GM21447 (cell line): ENCODE measurements around the gene KLHL12.

Source experiments
- ATAC-seq: cut with Tn5 transposase; IDR thresholded peaks from one replicate; pipeline ENCODE4 v1.9.1; 2021; ENCODE audit not compliant: unreplicated experiment

KLHL12 gene

DNA sequence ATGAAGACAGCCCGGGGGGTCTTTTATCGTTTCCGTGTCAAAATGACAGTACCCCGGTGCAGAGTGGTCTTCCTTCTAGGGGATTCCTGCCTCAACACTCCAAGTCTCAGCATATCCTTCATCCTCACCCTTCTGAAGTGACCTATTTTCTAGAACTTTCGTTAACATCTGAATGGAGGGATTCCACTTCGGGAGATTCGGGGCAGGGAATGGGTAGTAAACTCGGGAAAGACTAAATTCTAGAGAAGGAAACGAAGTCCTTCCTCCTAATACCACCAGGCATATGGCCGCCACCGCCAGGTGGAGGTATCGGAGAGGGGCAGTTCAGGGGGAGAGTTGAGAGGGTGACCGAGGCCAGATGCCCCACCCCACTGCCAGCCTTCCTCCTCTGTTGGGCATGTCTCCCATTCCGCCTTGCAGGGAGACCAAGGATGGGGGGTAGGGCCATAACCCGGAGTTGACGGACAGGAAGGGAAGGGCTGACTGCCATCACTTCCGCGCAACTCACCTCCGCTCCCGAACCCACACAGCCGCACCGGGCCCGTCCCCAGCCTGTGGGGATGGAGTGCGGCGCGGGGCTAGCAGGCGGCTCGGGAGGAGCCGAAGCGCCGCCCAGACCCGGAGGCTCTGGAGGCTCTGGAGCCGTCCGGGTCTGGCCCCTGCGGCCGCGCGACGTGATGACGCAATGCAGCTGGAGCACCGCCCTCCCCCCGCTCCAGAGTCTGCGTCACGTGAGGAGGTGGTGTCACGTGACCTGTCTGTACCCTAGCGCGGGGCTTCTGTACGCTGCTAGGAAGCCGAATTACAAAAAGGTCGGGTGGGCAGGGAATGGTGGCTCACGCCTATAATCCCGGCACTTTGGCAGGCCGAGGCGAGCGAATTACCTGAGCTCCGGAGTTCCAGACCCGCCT, at the start of gene KLHL12:
Gene KLHL12 (minus strand): TSS at position 654 of the 911 bp plus-strand sequence. CDS start 2,072 bp downstream, outside the sequence.
- peak; percentile 83 for ATAC-seq

GRCh38 chr1:202976633-202977032, 49.6 kb upstream of the KLHL12 start:
- no peak for ATAC-seq

DNA sequence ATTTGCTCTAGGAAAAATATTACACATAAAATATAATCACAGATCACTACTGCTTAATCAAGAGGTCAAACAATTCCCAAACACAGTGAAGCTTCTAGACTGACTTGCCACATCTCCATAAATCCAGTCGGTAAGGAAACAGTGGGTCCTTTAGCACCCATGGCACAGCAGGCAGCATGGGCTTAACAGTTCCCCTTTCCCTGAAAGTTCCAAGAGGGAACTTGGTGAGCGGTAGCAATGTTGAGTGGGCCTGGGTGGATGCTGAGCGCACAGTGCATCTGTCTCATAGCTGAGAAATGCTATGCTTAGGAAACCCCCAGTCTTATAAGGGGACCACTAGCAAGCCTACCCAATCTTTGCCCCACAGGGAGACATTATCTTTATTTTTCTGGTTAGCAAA, 47.8 kb upstream of the KLHL12 start:
- no peak for ATAC-seq

- ATAC-seq = no peak
Observed at GRCh38 chr1:202972046-202972445, 45.0 kb upstream of the KLHL12 start.

DNA sequence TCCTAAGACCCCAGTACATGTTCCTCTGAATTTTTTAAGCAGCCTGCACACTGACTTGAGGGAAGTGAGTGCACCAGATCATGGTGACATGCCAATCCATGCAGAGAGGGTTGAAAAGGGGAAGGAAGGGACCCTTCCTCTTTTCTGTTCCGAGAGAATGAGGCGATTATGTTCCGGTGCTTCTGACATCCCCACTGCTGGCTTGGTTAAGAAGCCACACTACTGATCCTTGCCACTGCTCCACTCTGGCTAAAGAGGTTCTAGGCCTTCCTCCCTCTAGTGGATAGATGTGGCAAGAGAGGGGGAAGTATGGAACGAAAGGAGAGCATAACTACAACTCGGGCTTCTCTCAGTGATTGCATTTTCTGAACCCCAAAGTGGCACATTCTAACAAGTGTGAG, 41.9 kb upstream of the KLHL12 start:
- peak; percentile 54 for ATAC-seq

DNA sequence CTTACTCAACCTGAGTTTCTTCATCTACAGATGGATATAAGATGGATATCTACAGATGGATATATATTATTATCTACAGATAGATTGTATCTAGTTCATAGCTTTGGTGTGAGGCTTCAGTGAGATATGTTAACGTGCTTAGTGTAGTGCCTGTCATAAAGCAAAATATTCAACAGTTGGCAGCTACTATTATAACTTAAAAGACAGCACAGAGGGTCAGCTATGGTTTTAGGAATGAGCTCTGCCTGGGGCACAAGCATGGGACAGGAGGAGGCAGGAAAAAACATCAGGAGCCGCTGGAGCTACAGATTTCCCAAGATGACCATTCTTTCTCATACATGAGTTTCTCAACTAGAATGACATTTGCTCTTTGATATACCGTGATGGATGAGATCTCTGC, 41.3 kb upstream of the KLHL12 start:
- no peak for ATAC-seq

DNA sequence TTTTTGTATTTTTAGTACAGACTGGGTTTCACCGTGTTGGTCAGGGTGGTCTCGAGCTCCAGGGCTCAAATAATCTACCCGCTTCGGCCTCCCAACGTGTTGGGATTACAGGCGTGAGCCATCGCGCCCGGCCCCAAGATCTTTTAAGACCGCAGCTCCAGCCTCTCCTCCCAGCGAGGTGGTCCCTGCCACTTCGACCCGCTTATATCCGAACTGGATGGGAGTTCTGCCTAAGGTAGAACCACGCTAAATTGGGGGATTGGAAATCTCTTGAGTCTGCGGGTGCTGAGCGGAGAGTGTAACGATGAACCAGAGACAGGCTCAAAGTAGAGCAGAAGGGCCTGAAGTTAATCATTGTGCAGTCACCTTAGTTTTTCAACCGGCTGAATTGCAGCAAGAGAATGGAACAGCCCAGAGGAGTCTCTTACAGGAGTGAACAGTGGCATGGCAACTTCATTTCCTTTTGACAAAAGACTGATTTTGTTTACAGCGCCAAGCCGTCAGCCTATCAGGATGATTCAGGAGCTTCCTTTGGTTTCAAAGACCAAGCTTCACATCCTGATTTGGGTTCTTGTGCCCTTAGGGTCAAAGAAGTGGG, 40.7 kb upstream of the KLHL12 start:
- no peak for ATAC-seq

DNA sequence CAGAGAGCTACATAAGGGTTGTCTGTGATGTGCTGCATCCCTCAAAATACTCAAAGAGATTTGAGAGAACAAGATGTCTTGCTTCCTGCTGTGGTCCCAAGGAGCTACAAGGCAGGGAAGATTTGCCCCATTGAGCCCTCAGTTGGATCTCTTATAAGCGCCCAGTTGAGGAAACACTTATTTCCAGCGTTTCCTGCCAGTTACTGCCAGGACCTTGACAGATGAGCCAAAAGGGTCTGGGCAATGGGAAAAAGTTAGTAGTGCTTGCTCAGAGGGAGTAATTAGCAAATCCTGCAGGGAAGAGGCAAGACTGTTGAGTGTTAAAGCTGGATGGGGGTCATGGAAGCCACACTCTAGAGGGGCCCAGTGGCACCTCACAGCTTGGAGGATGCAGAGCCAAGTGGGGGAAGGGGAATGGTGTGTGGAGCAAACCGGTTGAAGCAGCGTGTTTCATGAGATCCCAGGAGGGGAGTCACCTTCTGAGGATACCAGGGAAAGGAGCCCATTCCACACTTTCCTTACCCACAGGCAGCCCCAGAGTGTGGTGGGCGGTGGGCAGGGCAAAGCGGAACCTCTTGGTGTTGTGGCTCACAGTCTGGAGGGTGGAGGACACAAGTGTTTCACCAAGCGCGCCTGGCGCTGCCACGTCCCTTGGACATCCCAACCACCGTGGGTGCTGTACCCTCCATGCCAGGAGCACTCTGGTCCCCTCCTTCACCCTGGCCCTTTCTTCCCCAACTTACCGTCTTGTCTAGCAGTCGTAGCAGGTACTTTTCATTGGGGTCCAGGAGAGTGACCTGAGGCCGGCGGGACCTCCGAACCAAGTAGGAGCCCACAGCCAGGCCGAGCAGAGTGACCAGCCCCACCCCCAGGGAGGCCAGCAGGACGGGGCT, 39.2 kb upstream of the KLHL12 start:
- peak; percentile 17 for ATAC-seq

DNA sequence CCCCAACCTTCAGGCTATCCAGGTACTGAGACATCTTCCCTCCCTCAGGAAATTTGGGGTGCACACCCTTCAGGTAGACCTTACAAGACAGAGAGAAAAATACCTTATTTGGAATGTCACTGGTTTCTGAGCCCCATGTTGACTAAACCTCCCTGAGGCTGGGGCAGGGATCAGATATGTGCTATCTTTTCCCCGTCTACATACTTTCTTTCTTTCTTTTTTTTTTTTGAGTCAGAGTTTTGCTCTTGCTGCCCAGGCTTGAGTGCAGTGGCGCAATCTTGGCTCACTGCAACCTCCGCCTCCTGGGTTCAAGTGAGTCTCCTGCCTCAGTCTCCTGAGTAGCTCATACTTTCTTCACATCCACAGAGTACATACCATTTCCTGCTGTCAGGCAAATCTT, 38.4 kb upstream of the KLHL12 start:
- no peak for ATAC-seq

DNA sequence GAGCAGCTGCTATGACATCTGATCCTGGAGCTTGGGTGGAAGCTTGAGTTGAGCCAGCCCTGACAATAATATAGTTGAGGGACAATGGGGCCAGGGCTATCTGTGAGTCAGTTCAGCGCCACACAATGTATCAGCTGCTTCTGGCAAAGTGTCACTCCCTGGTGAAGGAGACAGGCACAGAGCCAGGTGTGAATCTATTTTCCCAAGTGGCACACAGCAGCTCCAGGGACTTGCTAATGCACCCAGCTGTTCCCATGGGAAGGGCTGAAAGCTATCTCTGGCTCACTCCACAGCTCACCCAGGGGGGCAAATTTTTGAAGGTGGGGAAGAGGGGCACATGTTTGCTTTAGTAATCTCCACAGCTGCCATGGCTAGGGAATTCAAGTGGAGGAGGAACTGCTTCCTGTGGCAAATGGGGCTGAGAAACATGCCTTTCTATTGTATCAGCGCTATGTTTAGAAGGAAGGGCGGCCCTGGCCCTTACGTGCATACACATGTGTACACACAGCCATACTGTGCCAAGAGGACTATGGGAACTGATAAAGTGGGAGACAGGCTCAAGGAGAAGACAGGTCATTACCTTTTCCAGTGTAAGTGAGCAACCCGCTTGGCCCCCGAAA, 37.9 kb upstream of the KLHL12 start:
- ATAC-seq = no peak

DNA sequence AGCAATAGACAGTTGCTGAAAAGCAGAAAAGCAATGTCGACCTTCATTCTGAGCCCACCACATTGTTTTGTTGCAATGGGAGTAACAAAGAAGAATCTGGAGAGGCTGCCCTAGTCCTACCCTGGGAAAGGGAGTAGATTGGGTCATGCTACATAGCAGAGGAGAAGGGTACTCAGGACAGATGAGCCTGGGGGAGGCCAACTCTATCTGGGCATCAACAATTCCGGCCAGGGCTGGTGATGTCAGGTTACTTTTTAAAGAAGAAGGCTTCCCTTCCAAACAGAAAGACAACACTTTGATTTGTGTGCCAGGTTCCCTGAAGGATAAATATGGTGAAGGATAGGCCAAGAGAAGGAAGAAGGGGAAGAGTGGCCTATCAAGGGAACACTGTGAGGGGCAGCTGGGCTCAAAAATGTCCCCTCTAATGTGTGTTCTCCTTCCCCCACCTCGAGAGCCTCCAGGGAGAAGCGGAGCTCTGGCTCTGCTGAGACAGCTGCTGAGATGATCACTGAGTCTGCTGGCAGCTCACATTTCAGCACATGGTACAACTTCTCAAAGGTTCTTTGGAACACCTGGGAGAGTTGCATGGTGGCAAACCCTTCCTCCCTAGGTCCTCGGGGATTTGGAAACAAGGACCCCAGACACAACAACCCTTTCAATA, 34.3 kb upstream of the KLHL12 start:
- ATAC-seq = no peak

GRCh38 chr1:202959276-202959620, 32.2 kb upstream of the KLHL12 start:
- ATAC-seq = no peak

- no peak for ATAC-seq
Observed at GRCh38 chr1:202958544-202959275, 31.7 kb upstream of the KLHL12 start.

- peak; percentile 96 for ATAC-seq
Observed at GRCh38 chr1:202957733-202958543, 30.9 kb upstream of the KLHL12 start, which contains the start of gene ADIPOR1. TSS of gene ADIPOR1 (minus strand) at chr1:202958312. CDS start at chr1:202951070, 7,242 bp downstream.

DNA sequence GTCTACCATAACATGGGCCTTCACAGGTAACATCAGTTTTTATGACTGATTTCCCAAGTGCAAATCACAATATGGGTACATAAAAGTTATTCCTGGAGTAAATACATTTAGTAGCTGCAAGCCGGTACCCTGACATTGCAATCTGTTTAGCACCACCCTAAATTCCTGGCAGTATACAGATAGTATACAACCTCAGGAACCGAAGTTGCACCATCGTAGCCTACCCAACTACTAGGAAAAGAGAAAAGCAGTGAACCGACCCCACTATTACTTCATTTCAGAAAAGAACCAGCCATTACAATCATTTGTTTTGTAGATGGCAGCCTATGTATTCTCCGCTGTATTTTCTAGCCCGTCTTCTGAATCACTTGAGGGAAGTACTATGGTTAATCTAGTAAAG, 29.9 kb upstream of the KLHL12 start:
- no peak for ATAC-seq

- no peak for ATAC-seq
Observed at GRCh38 chr1:202954057-202954745, 27.2 kb upstream of the KLHL12 start.

DNA sequence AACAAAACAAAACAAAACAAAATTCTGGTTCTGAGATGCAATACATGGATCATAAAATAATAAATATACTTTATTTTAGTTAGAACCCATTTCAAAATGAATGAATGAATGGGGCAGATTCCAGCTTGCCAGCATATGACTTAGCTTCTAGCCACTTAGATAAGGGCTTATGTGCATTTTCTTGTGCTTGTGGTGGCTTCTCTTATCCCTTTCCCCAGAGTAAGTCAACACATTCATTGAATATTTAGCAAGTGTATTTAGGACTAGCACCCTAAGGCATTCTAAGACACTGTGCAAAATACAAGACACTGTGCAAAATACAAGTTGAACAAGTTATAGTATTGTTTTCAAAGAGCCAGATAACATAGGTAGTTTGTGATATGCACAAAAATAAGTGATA, 26.4 kb upstream of the KLHL12 start:
- no peak for ATAC-seq

DNA sequence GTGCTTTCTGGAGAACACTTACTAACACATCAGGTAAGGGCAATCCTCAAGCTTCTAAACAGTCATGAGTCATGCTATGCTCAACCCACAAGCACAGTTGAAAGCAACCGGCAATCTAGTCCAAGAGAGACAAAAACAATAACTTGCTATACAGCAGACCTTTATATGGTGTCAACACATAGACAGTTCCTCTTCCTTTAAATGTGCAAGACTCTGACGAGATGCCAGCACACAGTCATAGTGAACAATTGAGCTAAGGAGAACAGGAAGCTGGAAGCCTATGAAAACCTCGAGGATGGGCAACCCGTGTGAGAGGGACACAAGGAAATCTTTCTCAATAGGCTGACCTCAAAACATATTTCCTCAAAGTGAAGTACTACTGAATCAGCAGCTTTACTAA, 25.8 kb upstream of the KLHL12 start:
- no peak for ATAC-seq
